D341Med (cell line): Measurements from ENCODE around the gene ZRANB2.

ENCODE experiments used
- DNase-seq: peaks from one replicate; pipeline ENCODE4 v3.0.0; 2012; ENCODE audit warnings: low spot score

ZRANB2 gene

DNA sequence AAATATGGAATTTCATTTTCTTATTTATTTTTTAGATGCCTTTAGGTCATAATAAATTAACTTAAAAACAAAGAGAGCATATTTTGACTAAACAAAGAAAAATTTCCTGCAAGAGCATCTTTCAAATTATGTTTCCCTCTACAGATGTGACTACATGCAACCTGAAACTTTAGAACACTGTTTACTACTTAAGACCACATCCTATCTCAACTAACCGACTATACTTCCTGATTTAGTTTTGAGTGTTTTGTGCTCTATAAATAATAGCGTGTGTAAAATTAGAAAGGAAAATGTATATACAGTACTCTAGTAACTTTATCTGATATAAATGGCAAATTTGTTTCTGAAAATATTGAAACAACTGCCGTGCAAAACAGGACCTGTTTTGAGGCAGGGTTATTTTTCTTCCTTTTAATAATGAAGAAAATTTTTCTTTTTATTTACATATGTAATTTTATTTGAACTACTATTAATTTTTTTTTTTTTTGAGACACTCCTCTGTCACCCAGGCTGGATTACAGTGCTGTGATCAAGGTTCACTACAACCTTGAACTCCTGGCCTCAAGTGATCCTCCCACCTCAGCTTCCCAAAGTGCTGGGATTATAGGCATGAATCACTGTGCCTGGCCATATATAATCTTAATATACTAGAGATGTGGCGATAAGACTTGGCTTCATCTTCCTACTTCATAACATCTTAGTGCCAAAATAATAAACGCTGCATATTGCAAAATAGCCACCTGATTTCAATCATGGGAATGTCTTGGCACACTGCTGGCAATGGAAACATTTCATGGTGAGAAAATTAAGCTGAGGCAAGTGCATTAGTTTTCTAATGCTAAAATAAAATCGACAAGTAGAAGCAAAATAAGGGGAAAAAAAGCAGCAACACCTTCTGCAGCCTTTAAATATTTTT, 12.3 kb downstream of the ZRANB2 start:
- no peak for DNase-seq

DNA sequence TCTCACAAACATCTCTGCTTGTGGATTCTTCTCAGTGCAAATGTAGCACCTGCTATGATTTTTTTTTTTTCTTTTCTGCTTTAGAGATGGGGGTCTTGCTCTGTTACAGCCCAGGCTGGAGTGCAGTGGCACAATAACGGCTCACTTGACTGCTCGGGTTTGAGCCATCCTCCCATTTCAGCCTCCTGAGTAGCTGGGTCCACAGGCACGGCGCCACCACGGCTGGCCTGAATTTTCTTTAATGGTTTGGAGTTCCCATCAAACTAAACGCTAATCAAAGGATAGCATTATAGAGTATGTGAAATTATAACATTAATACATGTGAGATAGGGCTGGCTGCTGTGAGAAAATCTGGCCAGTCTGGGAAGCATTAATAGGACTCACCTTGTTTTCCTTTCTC, 26.0 kb downstream of the ZRANB2 start:
- DNase-seq = no peak

DNA sequence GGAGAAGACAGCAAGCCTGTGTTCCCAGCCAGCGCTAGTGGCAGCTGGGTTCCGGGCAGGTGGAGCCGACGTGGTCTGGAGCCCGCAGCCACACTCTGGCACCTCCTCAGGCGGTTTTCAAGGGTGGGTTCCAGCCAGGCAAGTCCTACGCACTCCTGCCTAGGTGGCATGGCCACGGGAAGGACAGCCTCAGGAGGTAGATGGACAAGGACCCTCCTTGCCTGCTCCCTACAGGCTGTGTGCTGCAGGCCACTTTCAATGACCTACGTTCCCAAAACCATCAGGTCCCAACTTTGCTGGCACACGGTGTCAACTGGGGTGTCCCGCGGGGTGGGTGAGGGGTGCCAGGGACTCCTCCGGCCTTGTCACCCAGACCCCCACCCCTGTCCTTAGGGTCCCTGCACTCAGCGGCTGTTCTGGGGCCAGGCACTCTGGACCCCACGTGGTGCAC, 26.5 kb downstream of the ZRANB2 start:
- DNase-seq = no peak

DNA sequence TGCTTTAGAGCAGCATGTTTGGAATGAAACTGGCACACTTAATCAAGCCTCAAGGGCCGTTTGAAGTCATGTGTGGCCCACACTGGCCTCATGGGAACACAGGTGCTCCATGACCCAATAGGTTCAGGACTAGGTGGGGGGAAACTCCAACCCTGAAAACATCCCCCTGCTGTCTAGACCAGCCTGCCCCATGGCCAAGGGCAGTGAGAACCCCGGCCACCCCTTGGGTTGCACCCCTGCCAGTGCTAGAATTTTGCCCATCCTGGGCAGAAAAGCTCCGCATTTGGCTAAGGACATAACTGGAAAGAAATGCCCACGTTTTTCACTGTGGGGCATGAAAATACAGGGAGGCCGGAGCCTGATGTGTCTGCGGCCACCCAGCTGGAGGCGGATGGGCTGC, 27.1 kb downstream of the ZRANB2 start:
- no peak for DNase-seq

DNA sequence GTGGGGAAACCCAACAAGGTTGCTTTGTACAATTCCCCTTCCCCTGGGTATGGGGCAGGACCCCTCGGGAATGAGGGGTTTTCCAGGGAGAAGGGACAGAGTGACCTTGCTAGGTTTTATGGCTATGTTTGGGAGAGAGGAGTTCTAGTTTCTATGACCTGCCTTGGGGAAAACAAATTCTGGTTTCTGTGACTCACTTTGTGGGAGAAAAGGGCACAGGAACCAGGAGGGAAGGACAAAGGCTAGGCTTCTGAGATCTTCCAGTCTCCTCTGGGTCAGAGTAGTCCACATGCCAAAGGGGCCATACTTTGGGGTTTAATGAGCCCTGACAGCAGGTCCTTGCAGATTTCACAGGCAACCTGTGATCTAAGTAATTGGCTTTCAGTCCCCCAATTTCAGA, 27.7 kb downstream of the ZRANB2 start:
- DNase-seq = no peak

DNA sequence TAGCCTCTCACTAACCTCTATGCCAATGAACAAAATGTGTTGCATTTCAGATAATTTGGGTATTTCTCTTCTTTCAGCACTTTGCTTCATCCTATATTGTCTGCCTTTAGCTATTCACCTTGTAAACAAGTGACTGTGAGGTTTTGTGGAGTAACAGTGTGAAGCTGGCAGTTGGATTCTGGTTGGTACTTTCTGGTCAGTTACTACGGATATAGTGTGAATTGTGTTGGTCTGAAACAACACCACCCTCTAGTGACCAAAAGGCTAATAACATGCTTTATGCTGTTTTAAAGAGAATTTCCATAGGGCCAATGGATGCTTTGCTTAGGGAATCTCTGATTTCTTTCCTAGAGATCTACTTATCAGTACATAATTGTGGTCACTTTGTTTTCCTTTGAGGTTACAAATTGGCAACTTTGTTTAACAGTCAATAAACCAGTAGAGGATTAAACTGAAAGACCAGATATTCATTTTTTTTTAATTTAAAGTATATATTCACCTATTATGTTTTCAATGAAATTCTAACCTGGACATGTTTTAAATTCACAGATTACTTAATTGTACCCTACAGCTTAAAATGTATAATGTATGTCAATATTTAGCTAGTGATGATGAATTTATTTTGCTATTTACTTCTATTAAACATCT, 30.8 kb downstream of the ZRANB2 start:
- DNase-seq = peak; percentile 53

DNA sequence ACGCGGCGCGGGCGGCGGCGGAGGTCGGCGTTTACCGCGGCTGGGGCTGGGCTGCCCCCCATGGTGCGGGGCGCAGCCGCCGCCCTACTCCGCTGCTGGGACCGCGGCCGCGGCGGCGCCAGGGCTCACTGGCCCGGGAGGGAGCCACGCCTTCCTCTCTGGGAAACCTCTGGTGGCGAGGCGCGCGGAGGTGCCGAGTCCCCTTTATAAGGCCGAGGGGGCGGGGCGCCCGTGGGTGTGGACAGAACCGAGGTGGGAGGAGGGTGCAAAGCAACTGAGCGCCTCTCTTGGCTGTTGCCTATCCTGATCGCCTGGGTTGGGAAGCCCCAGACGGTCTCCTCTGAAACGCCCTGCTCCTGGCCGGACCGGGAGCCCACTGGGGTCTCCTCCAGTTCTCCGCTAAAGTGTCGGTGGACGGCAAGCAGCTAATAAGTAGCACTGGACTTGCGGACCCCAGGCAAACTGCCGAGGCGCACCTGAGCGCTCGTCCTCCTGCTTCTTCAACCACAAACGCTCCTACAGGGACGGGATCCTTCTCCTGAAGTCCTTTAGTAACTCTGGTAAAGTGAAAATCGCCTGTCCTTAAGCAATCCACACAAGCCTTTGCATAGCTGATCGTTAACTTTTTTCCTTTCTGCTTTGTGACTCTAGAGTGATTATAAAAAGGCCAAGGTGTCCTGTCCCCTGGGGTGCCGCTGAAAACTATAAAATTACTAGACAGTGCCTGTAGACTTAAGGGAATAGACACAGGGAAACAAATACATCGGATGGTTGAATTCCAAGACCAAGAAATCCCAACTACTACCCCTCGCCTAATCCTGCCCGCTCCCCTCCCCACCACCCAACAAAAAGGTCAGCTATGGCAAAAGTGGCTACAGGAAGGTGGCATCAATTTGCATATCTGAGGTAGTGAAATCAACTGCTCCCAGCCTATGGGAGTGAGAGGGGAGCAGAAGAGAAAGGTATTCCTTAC, 32.9 kb downstream of the ZRANB2 start, which contains the start of gene PTGER3:
TSS of gene PTGER3 (minus strand) at position 182 of the 973 bp plus-strand sequence. CDS start 239 bp downstream, outside the sequence.
- DNase-seq = peak; percentile 71

DNA sequence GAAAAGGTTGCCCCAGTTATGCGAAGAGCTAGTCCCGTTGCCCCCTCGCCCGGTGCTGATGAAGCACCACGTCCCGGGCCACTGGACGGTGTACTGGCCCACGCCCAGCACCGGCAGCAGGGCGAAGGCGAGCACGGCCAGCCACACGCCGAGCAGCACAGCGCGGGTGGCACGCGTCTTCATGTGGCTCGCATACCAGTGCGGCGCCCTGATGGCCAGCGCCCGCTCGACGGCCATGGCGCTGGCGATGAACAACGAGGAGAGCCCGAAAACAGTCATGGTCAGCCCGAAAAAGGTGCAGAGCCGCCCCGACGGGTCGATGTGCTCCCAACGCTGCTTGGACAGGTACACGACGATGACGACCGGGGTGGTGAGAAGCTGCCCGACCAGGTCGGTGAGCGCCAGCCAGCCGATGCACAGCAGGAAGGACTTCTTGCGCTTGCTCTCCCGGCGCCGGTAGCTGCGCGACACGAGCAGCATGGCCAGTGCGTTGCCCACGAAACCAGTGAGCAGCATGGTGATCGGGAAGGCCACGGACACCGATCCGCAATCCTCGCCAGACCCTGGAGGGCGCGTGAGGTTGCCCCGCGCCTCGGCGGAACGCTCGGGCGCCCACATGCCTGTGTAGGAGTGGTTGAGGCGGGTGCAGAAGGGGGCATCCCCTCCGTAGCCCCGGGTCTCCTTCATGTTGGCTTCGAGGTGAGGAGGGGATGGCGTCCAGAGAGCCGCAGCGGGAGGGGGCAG, 33.8 kb downstream of the ZRANB2 start:
- DNase-seq = peak; percentile 56

DNA sequence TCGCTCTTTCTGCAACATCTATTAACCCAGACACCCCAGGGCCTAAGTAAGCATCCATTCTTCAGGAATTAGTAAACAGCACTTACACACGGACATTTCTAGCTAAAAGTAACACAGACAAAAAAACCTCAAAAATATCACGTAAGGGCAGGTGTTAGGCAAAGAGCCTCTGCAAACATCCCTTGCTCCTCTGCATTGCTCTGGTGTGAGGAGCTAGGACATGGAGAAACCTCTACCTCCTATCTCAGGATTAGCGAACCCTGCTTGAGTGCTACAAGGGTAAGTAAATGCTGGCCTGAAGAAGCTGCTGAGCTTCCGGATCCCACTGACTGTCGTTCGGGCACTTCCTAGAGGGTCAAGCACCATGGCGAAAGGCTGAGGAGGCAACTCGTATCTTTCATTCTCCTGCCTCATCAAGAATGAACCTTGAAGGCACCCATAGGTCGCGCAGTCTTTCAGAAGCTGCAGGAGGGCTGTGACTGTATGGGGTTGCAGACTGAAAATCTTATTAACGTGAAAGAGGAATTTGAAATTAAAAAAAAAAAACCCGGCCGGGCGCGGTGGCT, 35.3 kb downstream of the ZRANB2 start:
- DNase-seq = no peak

DNA sequence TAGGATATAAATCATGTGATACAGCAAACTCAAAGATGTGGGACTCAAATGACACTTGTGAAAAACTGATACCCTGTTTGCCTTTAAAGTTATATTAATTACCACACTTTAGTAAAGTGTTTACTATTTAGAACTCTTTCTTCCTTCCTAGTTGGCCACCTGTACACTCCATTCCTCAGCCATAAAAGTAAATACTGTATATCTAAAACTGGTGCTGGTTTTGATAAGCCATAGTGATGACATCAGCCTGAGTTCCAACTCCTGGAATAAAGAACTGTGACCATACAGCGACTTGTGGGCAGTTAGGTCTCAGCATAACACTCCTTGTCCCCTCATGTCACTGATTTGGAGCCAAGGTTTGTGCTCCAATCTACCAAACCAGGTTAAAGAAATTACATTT, 36.0 kb downstream of the ZRANB2 start:
- DNase-seq = no peak

DNA sequence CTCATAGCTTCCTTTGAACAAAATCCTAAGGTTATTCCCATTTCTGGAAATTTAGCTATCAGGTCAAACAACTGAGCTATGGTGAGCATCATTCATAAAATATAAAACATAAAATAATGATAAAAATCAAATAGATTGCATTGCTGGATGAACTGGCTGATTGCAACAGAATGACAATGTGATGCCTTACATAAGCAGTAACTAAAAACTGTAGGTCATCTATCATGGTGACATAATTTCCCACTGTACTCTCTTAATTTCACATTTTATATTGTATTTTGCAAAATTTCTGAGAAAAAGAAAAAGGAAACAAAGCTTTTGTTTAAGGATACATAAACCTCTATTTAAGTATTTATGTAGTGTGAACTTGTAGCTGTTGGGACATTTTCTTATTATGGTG, 37.8 kb downstream of the ZRANB2 start:
- no peak for DNase-seq

DNA sequence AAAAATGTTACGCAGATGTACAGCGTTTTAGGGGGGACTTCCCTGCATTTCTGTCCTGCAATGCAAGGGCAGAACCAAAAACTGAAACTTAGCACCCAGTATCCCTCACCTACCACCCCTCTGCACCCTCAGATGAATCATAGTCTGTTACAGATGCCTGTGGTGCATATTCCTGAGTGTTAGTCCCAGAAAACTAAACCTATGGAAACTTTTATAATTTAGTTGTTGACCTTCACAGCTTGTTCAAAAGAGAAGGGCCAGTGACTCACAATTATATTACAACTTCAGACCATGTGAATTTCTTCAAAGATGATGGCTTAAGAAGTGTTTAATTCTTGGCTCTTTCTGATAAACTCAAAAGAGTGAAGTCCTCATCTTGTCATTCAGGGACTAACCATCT, 39.0 kb downstream of the ZRANB2 start:
- no peak for DNase-seq

DNA sequence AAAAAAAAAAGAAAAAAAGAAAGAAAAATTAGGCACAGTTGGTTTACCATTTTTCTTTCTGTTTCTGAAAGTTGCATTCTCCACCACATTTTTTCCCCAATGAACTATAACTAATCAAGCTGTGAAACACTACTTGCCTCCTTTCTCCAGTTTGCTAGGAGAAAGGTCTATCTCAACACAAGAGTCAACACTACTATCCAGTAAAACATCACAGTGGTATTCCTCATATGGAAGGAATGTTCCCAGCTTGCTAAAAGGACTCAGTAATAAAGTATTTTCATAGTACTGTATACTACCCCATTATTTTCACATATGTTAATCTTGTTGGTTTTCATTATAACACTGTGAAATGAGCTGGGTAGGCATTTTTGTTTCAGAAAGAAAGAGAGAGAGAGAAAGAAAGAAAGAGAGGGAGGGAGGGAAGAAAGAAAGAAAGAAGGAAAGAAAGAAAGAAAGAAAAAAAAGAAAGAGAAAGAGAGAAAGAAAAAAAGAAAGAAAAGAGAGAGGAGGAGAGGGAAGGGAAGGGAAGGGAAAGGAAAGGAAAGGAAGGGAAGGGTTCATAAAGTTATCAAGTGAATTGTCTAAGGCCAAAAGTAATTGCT, 41.1 kb downstream of the ZRANB2 start:
- no peak for DNase-seq

DNA sequence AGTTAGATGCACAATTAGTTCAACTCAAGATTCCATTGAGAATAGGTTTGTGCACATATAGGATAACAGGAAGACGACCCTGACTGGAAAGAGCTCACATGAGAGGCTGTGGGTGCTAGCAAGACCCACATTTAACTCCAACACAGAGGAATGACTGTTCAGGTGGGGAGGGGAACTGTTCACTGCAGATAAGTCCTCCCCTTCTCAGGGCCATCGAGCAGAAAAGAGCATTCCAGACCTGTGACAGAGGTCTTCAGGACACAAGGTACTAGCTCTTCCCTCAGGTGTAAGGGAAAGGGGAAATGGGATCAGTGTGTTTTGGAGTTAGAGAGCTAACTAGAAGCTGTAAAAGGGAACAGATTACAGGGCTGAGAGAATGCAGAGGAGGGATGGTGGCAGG, 41.9 kb downstream of the ZRANB2 start:
- no peak for DNase-seq

DNA sequence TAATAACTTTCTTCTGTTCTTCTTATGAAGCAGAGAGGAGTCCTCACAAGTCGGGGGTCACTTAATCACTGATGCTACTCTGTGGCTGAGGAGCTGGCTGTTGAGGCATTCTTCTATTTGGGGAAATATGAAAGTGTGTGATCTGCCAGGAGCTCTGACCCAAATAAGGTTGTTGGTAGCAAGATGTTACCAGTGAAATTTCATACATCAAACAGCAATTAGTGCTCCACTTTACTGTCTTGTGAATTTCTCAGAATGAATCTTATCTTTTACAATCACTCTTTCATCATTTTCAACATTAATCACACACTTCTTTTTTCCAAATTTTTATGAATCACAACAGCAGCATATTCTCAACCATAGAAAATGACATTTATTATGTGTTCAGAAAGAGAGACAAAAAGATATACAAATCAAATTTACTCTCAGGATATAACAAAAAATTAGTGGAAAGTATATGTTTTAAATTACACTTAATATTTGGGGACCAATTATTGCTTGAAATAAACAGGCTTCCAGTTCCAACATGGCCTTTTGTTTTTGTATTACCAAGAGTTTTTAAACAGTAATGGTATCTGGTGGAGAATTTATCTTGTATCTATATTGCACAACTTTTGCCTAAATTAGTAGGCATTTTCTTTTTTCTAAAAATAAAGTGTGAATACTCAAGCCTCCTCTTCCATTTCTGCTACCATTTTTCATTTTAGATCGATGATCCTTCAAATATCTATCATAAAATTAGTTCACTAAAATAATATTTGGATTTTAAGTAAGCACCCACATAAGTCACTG, 42.8 kb downstream of the ZRANB2 start:
- no peak for DNase-seq

DNA sequence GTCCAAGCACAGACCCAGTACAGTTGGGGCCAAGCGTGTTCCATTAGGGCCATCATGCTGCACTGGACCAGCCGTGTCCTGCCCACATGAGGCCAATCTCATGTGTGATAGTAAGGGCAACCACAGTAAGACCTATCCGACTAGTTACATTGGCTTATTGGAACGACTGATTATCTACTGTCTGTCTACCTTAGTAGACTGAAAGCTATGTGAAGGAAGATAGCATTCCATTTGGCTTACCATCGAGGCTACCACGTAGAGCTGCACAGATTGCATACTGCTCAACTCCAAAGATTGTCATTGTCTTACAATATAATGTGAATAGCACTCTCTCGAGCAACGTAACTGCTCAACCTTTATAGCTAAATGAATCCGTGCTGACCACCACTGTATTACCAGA, 43.8 kb downstream of the ZRANB2 start:
- no peak for DNase-seq

DNA sequence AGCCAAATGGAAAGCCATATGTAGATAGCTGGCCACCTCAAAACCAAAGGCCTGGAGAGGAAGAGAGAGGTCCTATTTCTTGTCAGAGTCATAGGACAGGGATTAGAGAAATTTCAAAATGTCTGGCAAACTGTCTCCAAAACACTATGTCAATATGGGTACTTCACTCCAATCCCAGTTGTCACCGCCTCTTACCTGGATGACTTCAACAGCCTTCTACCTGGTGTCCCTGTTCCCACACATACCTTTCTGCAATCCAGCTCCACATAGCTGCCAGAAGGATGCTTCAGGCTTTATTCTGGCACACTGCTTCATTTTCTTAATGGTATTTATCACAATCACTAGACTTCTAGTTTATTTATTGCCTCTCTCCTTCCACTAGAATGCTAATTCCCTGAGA, 47.7 kb downstream of the ZRANB2 start:
- no peak for DNase-seq

DNA sequence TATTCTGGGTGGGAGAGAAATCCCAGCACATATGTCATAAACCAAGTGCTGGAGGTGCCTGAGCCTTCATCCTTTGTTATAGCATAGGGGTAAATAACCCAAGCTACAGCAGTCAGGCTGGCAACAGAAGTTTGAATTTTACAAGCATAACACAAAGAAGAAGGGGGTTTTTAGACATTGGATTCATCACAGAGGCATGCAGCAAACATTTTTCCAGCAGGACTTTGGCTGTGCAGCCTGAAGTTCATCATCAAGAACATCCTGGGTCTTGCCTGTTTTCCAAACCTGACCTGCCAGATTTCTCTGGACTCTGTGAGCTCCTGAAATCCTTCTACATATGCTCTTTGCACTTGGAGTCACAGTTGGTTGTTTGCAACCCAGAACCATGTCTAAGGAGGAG, 49.4 kb downstream of the ZRANB2 start:
- no peak for DNase-seq

DNA sequence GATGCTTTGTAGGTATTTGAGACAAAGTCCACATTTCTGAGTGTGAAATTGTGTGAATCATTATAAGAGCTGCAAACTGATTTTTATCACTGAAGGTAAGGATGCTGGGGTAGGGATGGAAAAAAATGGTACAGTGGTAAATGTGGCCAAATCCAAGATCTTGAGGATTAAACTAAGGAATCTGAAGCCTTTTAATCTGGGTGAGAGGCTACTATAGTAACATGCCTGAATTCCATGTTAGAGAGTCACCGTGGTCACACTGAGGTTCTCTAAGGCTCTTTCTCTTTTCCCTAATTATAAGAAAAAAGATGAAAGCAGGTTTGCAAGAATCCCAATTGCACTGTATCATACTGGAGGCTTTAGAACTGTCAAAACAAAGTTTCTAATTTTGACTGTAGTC, 50.8 kb downstream of the ZRANB2 start:
- no peak for DNase-seq

DNA sequence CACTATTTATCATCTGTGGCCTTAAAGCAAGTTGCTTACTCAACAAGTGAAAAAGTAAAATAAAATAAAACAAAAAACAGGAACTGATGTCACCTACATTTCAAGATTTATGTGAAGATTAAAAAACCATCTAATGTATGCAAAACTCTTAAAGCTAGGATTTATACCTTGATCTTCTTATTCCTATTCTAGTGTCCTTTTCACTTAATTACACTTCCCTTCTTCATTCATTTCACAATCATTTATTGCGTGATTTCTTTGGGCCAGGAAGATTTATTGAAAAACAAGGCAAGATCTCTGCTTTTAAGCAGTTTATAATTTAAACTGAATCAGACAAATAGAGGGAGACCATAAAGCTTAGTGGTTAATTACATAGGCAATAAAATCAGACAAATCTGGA, 51.9 kb downstream of the ZRANB2 start:
- no peak for DNase-seq
